ENCODE measurements around the gene MAN1C1. TPM values are rescaled to one million over a fixed set of nuclear protein-coding genes. Genes with fewer than 3 reads are reported as not detected.

MAN1C1 gene
- polyA plus RNA-seq, 1 of the 3 experiments (the other 2 are of a cell fraction) = 0.20 TPM

DNA sequence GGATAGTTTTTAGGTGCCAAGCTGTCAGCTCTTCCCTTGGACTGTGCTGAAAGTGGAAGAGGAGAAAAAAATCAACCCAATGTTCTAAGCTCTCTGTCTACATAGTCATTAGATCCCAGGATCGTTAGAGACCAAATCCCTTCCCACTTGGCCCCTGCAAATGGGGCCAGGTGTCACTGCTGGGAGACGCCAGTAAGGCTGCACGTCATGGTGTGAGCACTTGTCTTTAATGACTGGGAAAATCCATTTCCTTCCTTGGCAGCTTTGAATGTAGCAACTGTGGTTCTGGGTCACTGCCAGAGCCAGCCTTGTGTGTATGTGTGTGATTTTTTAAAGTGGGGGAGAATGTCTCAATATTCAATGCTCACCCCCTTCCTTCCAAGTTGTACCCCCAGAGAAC is 59.9 kb downstream of the MAN1C1 start:
- Histone ChIP-seq H3K36me3 (replicated peaks in 1 of 2; ENCODE audit: control insufficient read depth in 1 of 2, insufficient read depth in 2 of 2, low read length in 1 of 2) (no peaks in the 10 kb centered on the region), H3K4me1 (ENCODE audit: control insufficient read depth in 1 of 2, insufficient read depth in 2 of 2, low read depth in 1 of 2, low read length in 1 of 2) (no peaks in the 10 kb centered on the region), H3K9me2 (no peaks in the 10 kb centered on the region), H3K9ac (no peak overlapping the region), H3K9me3 (no peaks in the 10 kb centered on the region), H3K4me3 (ENCODE audit: low read depth in 2 of 2, low read length in 1 of 2) (no peak overlapping the region), H3K27ac (ENCODE audit: low read depth in 2 of 2, low read length in 1 of 2) (no peak overlapping the region), H3K79me2 (ENCODE audit: insufficient read depth) (no peaks in the 10 kb centered on the region), H4K20me1 (ENCODE audit: insufficient read depth) (no peaks in the 10 kb centered on the region), H2AFZ (ENCODE audit: low read depth) (no peak overlapping the region), H3K4me2 (no peak overlapping the region), H3F3A (replicated peaks; ENCODE audit: insufficient read depth) (no peaks in the 10 kb centered on the region), H3K27me3 (ENCODE audit: insufficient read depth) (peaks cover 21% of the 10 kb centered on the region; the same call in 1 of the 2 replicates)
- ChIA-PET CTCF (interaction anchor here (1.5 to 2.3 kb wide), 2 partner anchors 17 to 57 kb away, joined by 4 to 11 read pairs; no protein-coding TSS in a partner anchor), POLR2A (no interaction called here)
- 60% methylated on average over 3 of the region's 3 CpGs for WGBS (ENCODE audit: low lambda C conversion rate)
- no peak for DNase-seq
- TF ChIP-seq, protein P1, sequence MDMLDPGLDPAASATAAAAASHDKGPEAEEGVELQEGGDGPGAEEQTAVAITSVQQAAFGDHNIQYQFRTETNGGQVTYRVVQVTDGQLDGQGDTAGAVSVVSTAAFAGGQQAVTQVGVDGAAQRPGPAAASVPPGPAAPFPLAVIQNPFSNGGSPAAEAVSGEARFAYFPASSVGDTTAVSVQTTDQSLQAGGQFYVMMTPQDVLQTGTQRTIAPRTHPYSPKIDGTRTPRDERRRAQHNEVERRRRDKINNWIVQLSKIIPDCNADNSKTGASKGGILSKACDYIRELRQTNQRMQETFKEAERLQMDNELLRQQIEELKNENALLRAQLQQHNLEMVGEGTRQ (IDR thresholded peaks at IDR 0.05; ENCODE audit: borderline replicate concordance, low read depth, low read length) = no peak
- TF ChIP-seq FOSL2 (IDR thresholded peaks at IDR 0.05; ENCODE audit: borderline replicate concordance, low read depth) (no peak), CHD2 (IDR thresholded peaks at IDR 0.05; ENCODE audit: low read length, partially characterized antibody) (no peak), GATA2 (CRISPR knock-in tag; IDR thresholded peaks at IDR 0.05) (no peak), SMC3 (IDR thresholded peaks at IDR 0.05; ENCODE audit: low read depth, low read length) (no peak), EP300 (IDR thresholded peaks at IDR 0.05; ENCODE audit: borderline replicate concordance in 1 of 2, low read depth in 1 of 2, low read length in 1 of 2) (no peak), MXI1 (IDR thresholded peaks at IDR 0.05; ENCODE audit: low read depth, low read length) (no peak), RXRA (IDR thresholded peaks at IDR 0.05; ENCODE audit: borderline replicate concordance, low read depth) (no peak), NRF1 (IDR thresholded peaks at IDR 0.05; ENCODE audit: low read depth, low read length) (no peak), TAF1 (IDR thresholded peaks at IDR 0.05; ENCODE audit: borderline replicate concordance, low read depth, low read length) (no peak), NFIC (IDR thresholded peaks at IDR 0.05; ENCODE audit: borderline replicate concordance) (no peak), FOXM1 (IDR thresholded peaks at IDR 0.05; ENCODE audit: low read depth) (no peak), JUND (IDR thresholded peaks at IDR 0.05) (no peak), RCOR1 (IDR thresholded peaks at IDR 0.05; ENCODE audit: low read length) (no peak)
- TF ChIP-seq, protein P2, sequence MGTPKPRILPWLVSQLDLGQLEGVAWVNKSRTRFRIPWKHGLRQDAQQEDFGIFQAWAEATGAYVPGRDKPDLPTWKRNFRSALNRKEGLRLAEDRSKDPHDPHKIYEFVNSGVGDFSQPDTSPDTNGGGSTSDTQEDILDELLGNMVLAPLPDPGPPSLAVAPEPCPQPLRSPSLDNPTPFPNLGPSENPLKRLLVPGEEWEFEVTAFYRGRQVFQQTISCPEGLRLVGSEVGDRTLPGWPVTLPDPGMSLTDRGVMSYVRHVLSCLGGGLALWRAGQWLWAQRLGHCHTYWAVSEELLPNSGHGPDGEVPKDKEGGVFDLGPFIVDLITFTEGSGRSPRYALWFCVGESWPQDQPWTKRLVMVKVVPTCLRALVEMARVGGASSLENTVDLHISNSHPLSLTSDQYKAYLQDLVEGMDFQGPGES (IDR thresholded peaks at IDR 0.05; ENCODE audit: low read depth, low read length) = no peak
- TF ChIP-seq, protein P3, sequence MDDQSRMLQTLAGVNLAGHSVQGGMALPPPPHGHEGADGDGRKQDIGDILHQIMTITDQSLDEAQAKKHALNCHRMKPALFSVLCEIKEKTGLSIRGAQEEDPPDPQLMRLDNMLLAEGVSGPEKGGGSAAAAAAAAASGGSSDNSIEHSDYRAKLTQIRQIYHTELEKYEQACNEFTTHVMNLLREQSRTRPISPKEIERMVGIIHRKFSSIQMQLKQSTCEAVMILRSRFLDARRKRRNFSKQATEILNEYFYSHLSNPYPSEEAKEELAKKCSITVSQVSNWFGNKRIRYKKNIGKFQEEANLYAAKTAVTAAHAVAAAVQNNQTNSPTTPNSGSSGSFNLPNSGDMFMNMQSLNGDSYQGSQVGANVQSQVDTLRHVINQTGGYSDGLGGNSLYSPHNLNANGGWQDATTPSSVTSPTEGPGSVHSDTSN (IDR thresholded peaks at IDR 0.05) = no peak
- TF ChIP-seq, protein P4, sequence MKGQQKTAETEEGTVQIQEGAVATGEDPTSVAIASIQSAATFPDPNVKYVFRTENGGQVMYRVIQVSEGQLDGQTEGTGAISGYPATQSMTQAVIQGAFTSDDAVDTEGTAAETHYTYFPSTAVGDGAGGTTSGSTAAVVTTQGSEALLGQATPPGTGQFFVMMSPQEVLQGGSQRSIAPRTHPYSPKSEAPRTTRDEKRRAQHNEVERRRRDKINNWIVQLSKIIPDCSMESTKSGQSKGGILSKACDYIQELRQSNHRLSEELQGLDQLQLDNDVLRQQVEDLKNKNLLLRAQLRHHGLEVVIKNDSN (IDR thresholded peaks at IDR 0.05; ENCODE audit: borderline replicate concordance, low read depth) = no peak
- TF ChIP-seq, protein P5, sequence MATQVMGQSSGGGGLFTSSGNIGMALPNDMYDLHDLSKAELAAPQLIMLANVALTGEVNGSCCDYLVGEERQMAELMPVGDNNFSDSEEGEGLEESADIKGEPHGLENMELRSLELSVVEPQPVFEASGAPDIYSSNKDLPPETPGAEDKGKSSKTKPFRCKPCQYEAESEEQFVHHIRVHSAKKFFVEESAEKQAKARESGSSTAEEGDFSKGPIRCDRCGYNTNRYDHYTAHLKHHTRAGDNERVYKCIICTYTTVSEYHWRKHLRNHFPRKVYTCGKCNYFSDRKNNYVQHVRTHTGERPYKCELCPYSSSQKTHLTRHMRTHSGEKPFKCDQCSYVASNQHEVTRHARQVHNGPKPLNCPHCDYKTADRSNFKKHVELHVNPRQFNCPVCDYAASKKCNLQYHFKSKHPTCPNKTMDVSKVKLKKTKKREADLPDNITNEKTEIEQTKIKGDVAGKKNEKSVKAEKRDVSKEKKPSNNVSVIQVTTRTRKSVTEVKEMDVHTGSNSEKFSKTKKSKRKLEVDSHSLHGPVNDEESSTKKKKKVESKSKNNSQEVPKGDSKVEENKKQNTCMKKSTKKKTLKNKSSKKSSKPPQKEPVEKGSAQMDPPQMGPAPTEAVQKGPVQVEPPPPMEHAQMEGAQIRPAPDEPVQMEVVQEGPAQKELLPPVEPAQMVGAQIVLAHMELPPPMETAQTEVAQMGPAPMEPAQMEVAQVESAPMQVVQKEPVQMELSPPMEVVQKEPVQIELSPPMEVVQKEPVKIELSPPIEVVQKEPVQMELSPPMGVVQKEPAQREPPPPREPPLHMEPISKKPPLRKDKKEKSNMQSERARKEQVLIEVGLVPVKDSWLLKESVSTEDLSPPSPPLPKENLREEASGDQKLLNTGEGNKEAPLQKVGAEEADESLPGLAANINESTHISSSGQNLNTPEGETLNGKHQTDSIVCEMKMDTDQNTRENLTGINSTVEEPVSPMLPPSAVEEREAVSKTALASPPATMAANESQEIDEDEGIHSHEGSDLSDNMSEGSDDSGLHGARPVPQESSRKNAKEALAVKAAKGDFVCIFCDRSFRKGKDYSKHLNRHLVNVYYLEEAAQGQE (IDR thresholded peaks at IDR 0.05; ENCODE audit: low read depth, low read length) = no peak
